GM12892 (cell line): Measurements from ENCODE around the gene SOX14.

Experiments used
- POLR2A ChIP-seq: IDR thresholded peaks from 2 replicates; pipeline ENCODE4 v1.6.1; 2011; ENCODE audit warnings: low read depth, low read length, control low read depth
- POLR2AphosphoS5 ChIP-seq: IDR thresholded peaks from 2 replicates; pipeline ENCODE4 v1.6.1; 2011; ENCODE audit warnings: low read depth, low read length, control low read depth

DNA sequence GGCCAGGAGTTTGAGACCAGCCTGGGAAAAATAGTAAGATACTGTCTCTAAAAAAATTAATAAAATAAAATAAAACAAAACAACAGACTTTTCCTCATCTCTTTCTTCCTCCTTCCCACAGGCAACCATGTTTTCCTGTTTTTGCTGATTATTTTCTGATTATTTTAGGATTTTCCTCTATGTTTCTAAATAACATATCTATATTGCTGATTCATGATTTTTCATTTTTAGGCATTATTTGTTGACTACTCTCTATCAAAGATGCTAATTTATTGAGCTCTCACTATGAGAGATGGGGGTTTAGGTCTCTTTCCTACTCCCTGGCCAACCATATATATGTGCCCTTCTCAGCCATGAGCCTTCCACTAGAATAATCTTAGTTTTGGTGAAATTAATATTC lies 45.4 kb downstream of the SOX14 start:
- TF ChIP-seq POLR2AphosphoS5 (no peak), POLR2A (no peak)
